Natural killer cell (primary cell): ENCODE measurements around the gene TLE6. TPM values are rescaled to one million over a fixed set of nuclear protein-coding genes. Genes with fewer than 3 reads are reported as not detected.

ENCODE experiments used
- ATAC-seq, 3 donors: fragments of 150-1000 bp in 2 of 3; fragments of 200-7000 bp in 1 of 3; cut with Tn5 transposase; 1 replicate in 1 of 3; 2 replicates in 2 of 3; pipeline ENCODE4 v1.10.0; 2021; ENCODE audit warnings: mild to moderate bottlenecking in 2 of 3, moderate library complexity in 2 of 3
- DNase-seq, 2 donors: peaks; one replicate each; pipeline versions ENCODE4 v3.0.0 to v3.0.0-alpha.2; 2013 to 2021; ENCODE audit warnings: mixed read lengths in 1 of 2
- H3K27ac ChIP-seq: one replicate; pipeline ENCODE4 v1.5.1; 2013; ENCODE audit warnings: mild to moderate bottlenecking, low read length
- H3K27me3 ChIP-seq: one replicate; pipeline ENCODE4 v1.6.1; 2013; ENCODE audit warnings: low read length; ENCODE audit not compliant: control insufficient read depth, insufficient read depth
- H3K36me3 ChIP-seq: one replicate; pipeline ENCODE4 v1.6.1; 2013; ENCODE audit warnings: low read length; ENCODE audit not compliant: control insufficient read depth, insufficient read depth
- H3K4me1 ChIP-seq: one replicate; pipeline ENCODE4 v1.6.1; 2013; ENCODE audit warnings: low read length; ENCODE audit not compliant: control insufficient read depth, insufficient read depth
- H3K4me3 ChIP-seq: one replicate; pipeline ENCODE4 v1.5.1; 2013; ENCODE audit warnings: low read length
- H3K9me3 ChIP-seq: one replicate; pipeline ENCODE4 v1.6.1; 2013; ENCODE audit warnings: low read length; ENCODE audit not compliant: control insufficient read depth, insufficient read depth
- H3K27ac Mint-ChIP-seq, 2 donors: one replicate each; pipeline ENCODE4 v1.8.0; 2022; ENCODE audit warnings: mild to moderate bottlenecking in 2 of 2, mixed read lengths in 2 of 2, moderate library complexity in 1 of 2
- H3K27me3 Mint-ChIP-seq, 2 donors: one replicate each; pipeline ENCODE4 v1.8.0; 2022; ENCODE audit warnings: low read depth in 2 of 2, mixed read lengths in 2 of 2
- H3K36me3 Mint-ChIP-seq: one replicate; pipeline ENCODE4 v1.8.0; 2022; ENCODE audit warnings: mixed read lengths
- H3K4me1 Mint-ChIP-seq, 2 donors: one replicate each; pipeline ENCODE4 v1.8.0; 2022; ENCODE audit warnings: mixed read lengths in 2 of 2
- H3K4me3 Mint-ChIP-seq: one replicate; pipeline ENCODE4 v1.8.0; 2022; ENCODE audit warnings: mild to moderate bottlenecking, moderate library complexity, mixed read lengths
- H3K9me3 Mint-ChIP-seq, 2 donors: one replicate each; pipeline ENCODE4 v1.8.0; 2022; ENCODE audit warnings: mixed read lengths in 2 of 2
- WGBS: methylation state at CpG from one replicate; pipeline ENCODE4 v1.1.7; 2013; ENCODE audit warnings: missing lambda C conversion rate; ENCODE audit not compliant: insufficient coverage; 5-methylcytosine and 5-hydroxymethylcytosine counted together
- intact Hi-C: fragments of 100-400 bp; cut with micrococcal nuclease; formaldehyde crosslinking; loops from one replicate; pipeline ENCODE4 v1.14.2; 2022
- total RNA-seq, 4 donors: library from RNA; stranded (reverse); fragments of 120-200 nt in 1 of 4; gene quantifications; one replicate each; pipeline versions ENCODE4 v1.2.3 to v1.2.4, GENCODE V29; 2013 to 2022
- TF ChIP-seq, protein P1 (sequence below): fragments of 200-600 bp; IDR thresholded peaks from one replicate; pipeline ENCODE4 v1.8.0; 2022; ENCODE audit warnings: antibody characterized with exemption

TLE6 gene
- total RNA-seq, 3 donors from 2014 or later (not counting 1 experiment from before 2014, with no cell fraction given): 0.49 to 2.2 TPM; not detected in 1

DNA sequence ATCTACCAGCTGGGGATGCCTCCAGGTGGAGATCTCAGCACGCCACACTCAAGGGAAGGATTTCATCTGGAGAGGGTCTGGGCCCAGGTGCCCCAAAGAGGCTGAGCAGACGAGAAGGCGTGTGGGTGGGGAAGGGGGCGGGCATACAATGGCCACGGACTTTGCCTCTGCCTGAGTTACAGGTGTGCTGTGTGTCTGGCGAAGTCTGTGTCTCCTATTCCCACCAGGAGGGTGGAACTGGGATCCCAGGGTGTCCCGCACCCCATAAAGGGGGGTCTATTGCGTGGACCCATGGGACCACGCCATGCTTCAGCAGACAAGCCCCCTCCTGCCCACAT lies 48.2 kb downstream of the TLE6 start:
- H3K36me3 Mint-ChIP-seq: no peaks in the 10 kb centered on the region
- no peak overlapping the region for H3K27ac Mint-ChIP-seq
- Histone ChIP-seq H3K36me3 (no peaks in the 10 kb centered on the region), H3K4me1 (peaks cover 27% of the 10 kb centered on the region), H3K9me3 (no peaks in the 10 kb centered on the region), H3K4me3 (no peak overlapping the region), H3K27me3 (peaks cover 16% of the 10 kb centered on the region), H3K27ac (no peak overlapping the region)
- intact Hi-C loops: no loop called here
- TF ChIP-seq, protein P1, sequence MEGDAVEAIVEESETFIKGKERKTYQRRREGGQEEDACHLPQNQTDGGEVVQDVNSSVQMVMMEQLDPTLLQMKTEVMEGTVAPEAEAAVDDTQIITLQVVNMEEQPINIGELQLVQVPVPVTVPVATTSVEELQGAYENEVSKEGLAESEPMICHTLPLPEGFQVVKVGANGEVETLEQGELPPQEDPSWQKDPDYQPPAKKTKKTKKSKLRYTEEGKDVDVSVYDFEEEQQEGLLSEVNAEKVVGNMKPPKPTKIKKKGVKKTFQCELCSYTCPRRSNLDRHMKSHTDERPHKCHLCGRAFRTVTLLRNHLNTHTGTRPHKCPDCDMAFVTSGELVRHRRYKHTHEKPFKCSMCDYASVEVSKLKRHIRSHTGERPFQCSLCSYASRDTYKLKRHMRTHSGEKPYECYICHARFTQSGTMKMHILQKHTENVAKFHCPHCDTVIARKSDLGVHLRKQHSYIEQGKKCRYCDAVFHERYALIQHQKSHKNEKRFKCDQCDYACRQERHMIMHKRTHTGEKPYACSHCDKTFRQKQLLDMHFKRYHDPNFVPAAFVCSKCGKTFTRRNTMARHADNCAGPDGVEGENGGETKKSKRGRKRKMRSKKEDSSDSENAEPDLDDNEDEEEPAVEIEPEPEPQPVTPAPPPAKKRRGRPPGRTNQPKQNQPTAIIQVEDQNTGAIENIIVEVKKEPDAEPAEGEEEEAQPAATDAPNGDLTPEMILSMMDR: no peak
- H3K27me3 Mint-ChIP-seq: peaks cover 0 to 8% of the 10 kb centered on the region in 2 donors
- no peak overlapping the region for H3K4me3 Mint-ChIP-seq
- WGBS: 77% methylated on average over 9 of the region's 9 CpGs
- peaks cover 0 to 22% of the 10 kb centered on the region in 2 donors for H3K4me1 Mint-ChIP-seq
- no peaks in the 10 kb centered on the region for H3K9me3 Mint-ChIP-seq
- DNase-seq: no peak
- no peak for ATAC-seq

- H3K4me3 Mint-ChIP-seq: no peak overlapping the region
- H3K27me3 Mint-ChIP-seq: peaks cover 0 to 9% of the 10 kb centered on the region in 2 donors
- H3K27ac Mint-ChIP-seq: no peak overlapping the region
Measured at GRCh38 chr19:3026768-3027167, 49.4 kb downstream of the TLE6 start.

GRCh38 chr19:3027292-3027691 lies 49.9 kb downstream of the TLE6 start:
- Histone ChIP-seq H3K4me3 (no peak overlapping the region), H3K27ac (no peak overlapping the region), H3K4me1 (peaks cover 27% of the 10 kb centered on the region), H3K36me3 (no peaks in the 10 kb centered on the region), H3K9me3 (no peaks in the 10 kb centered on the region), H3K27me3 (peaks cover 16% of the 10 kb centered on the region)
- Mint-ChIP-seq H3K27me3 (peaks cover 0 to 11% of the 10 kb centered on the region in 2 donors), H3K4me3 (peak overlapping the region; percentile 78), H3K36me3 (no peaks in the 10 kb centered on the region), H3K9me3 (no peaks in the 10 kb centered on the region), H3K27ac (peak overlapping the region in 1 of 2 donors; percentile 65), H3K4me1 (peaks cover 0 to 22% of the 10 kb centered on the region in 2 donors)
- TF ChIP-seq, protein P1: no peak
- intact Hi-C loops: no loop called here
- 74% methylated on average over 2 of the region's 2 CpGs for WGBS
- ATAC-seq (no peak), DNase-seq (no peak)

More at GRCh38 chr19:3026768-3027167, 49.4 kb downstream of the TLE6 start:
- Histone ChIP-seq H3K36me3 (no peaks in the 10 kb centered on the region), H3K4me3 (no peak overlapping the region), H3K27ac (no peak overlapping the region), H3K27me3 (peaks cover 16% of the 10 kb centered on the region), H3K4me1 (peaks cover 27% of the 10 kb centered on the region), H3K9me3 (no peaks in the 10 kb centered on the region)
- TF ChIP-seq, protein P1: no peak
- DNase-seq (no peak), ATAC-seq (no peak)
- no peaks in the 10 kb centered on the region for H3K36me3 Mint-ChIP-seq
- H3K4me1 Mint-ChIP-seq: peaks cover 0 to 22% of the 10 kb centered on the region in 2 donors
- WGBS: 72% methylated on average over 1 of the region's 1 CpG
- intact Hi-C loops: no loop called here
- no peaks in the 10 kb centered on the region for H3K9me3 Mint-ChIP-seq

DNA sequence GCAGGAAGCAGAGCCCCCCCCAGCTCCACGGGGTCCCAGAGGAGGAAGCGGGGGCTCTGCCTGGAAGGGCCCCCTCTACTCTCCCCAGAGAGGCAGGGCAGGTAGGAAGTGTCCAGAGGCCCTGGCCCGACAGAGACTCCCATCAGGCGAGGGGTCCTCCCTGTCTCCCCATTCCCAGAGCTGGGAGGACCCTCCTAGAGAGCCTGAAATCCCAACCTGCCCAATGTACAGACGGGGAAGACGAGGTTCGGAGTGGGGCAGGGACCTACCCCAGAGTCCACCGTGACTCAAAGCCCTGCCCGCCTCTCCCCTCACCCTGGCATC lies 50.6 kb downstream of the TLE6 start:
- H3K4me1 Mint-ChIP-seq: peaks cover 0 to 22% of the 10 kb centered on the region in 2 donors
- Histone ChIP-seq H3K27me3 (peaks cover 16% of the 10 kb centered on the region), H3K36me3 (no peaks in the 10 kb centered on the region), H3K4me3 (no peak overlapping the region), H3K4me1 (peaks cover 27% of the 10 kb centered on the region), H3K9me3 (no peaks in the 10 kb centered on the region), H3K27ac (no peak overlapping the region)
- peaks cover 0 to 11% of the 10 kb centered on the region in 2 donors for H3K27me3 Mint-ChIP-seq
- no peak for ATAC-seq
- DNase-seq: no peak
- no peaks in the 10 kb centered on the region for H3K36me3 Mint-ChIP-seq
- intact Hi-C loops: no loop called here
- H3K4me3 Mint-ChIP-seq: peak overlapping the region; percentile 78
- WGBS: 65% methylated on average over 8 of the region's 9 CpGs
- no peaks in the 10 kb centered on the region for H3K9me3 Mint-ChIP-seq
- TF ChIP-seq, protein P1: no peak
- H3K27ac Mint-ChIP-seq: peak overlapping the region in 1 of 2 donors; percentile 65
